GM23338 (cell line): ENCODE results near the gene PLEKHG2. TPM values are rescaled to one million over a fixed set of nuclear protein-coding genes. Genes with fewer than 3 reads are reported as not detected.

Experiments used
- ATAC-seq: fragments of 200-7000 bp; cut with Tn5 transposase; 3 replicates; pipeline ENCODE4 v1.9.1; 2020
- DNase-seq: peaks from one replicate; pipeline ENCODE4 v3.0.0-alpha.2; 2015; ENCODE audit warnings: low spot score
- H2AFZ ChIP-seq: fragments of 200-600 bp; sonication (generic); 2 replicates; pipeline ENCODE4 v1.8.0; 2016; ENCODE audit warnings: antibody characterized with exemption, mild to moderate bottlenecking, moderate library complexity
- H3F3A ChIP-seq: fragments of 200-600 bp; sonication (generic); replicated peaks from 2 replicates; pipeline ENCODE4 v1.8.0; 2017; ENCODE audit warnings: antibody characterized with exemption, mixed run types, low read depth
- H3K27ac ChIP-seq: fragments of 200-600 bp; sonication (generic); 2 replicates; pipeline ENCODE4 v1.6.1; 2016; ENCODE audit warnings: low read depth
- H3K27me3 ChIP-seq: fragments of 200-600 bp; sonication (generic); 2 replicates; pipeline ENCODE4 v1.8.0; 2016; ENCODE audit warnings: mild to moderate bottlenecking, mixed run types, moderate library complexity; ENCODE audit not compliant: insufficient read depth
- H3K36me3 ChIP-seq: fragments of 200-600 bp; sonication (generic); 2 replicates; pipeline ENCODE4 v1.8.0; 2016; ENCODE audit warnings: mild to moderate bottlenecking; ENCODE audit not compliant: insufficient read depth
- H3K4me1 ChIP-seq: fragments of 200-600 bp; sonication (generic); 2 replicates; pipeline ENCODE4 v1.8.0; 2016; ENCODE audit warnings: mild to moderate bottlenecking, moderate library complexity; ENCODE audit not compliant: insufficient read depth
- H3K4me2 ChIP-seq: fragments of 200-600 bp; sonication (generic); 2 replicates; pipeline ENCODE4 v1.7.1; 2017; ENCODE audit warnings: mixed run types
- H3K4me3 ChIP-seq: fragments of 200-600 bp; sonication (generic); 2 replicates; pipeline ENCODE4 v1.6.1; 2016; ENCODE audit warnings: mixed run types
- H3K79me2 ChIP-seq: fragments of 200-600 bp; sonication (generic); replicated peaks from 2 replicates; pipeline ENCODE4 v1.8.0; 2017; ENCODE audit warnings: mild to moderate bottlenecking; ENCODE audit not compliant: insufficient read depth
- H3K9me2 ChIP-seq: fragments of 200-600 bp; sonication (generic); 2 replicates; pipeline ENCODE4 v1.8.0; 2017; ENCODE audit not compliant: insufficient read depth
- H4K20me1 ChIP-seq: fragments of 200-600 bp; sonication (generic); replicated peaks from 2 replicates; pipeline ENCODE4 v1.8.0; 2017; ENCODE audit warnings: mild to moderate bottlenecking; ENCODE audit not compliant: insufficient read depth
- H3K27ac Mint-ChIP-seq: 2 replicates; pipeline ENCODE4 v1.8.0; 2020; ENCODE audit warnings: inconsistent platforms, mild to moderate bottlenecking, moderate library complexity, mixed read lengths
- H3K27me3 Mint-ChIP-seq: 3 replicates; pipeline ENCODE4 v1.8.0; 2022; ENCODE audit warnings: low read depth, mild to moderate bottlenecking, moderate library complexity, mixed read lengths, inconsistent platforms; ENCODE audit not compliant: insufficient read depth, poor library complexity
- H3K36me3 Mint-ChIP-seq: 3 replicates; pipeline ENCODE4 v1.8.0; 2021; ENCODE audit warnings: low read depth, mild to moderate bottlenecking, inconsistent platforms, moderate library complexity, mixed read lengths
- H3K4me1 Mint-ChIP-seq: 3 replicates; pipeline ENCODE4 v1.8.0; 2020; ENCODE audit warnings: mild to moderate bottlenecking, inconsistent platforms, mixed read lengths
- H3K4me3 Mint-ChIP-seq: 3 replicates; pipeline ENCODE4 v1.8.0; 2021; ENCODE audit warnings: moderate library complexity, mild to moderate bottlenecking, inconsistent platforms, mixed read lengths
- H3K9me3 Mint-ChIP-seq: 3 replicates; pipeline ENCODE4 v1.8.0; 2020; ENCODE audit warnings: moderate library complexity, mild to moderate bottlenecking, inconsistent platforms, mixed read lengths
- CREB1 ChIP-seq: fragments of 250-450 bp; sonication (Bioruptor Pico); IDR thresholded peaks from 2 replicates; pipeline ENCODE4 v1.5.0; 2020; ENCODE audit warnings: low read depth, mild to moderate bottlenecking, moderate library complexity
- EZH2 ChIP-seq: fragments of 200-600 bp; sonication (generic); IDR thresholded peaks from one replicate; pipeline ENCODE4 v1.8.0; 2017; ENCODE audit warnings: antibody characterized with exemption, mild to moderate bottlenecking, low read depth; ENCODE audit not compliant: unreplicated experiment
- EZH2phosphoT487 ChIP-seq: fragments of 200-600 bp; sonication (generic); IDR thresholded peaks from one replicate; pipeline ENCODE4 v1.8.1; 2018; ENCODE audit warnings: antibody characterized with exemption; ENCODE audit not compliant: unreplicated experiment
- JUNB ChIP-seq: IDR thresholded peaks from one replicate; pipeline ENCODE4 v1.6.1; 2016; ENCODE audit warnings: antibody characterized with exemption; ENCODE audit not compliant: unreplicated experiment
- POLR2AphosphoS5 ChIP-seq: IDR thresholded peaks from 2 replicates; pipeline ENCODE4 v1.6.1; 2016; ENCODE audit warnings: antibody characterized with exemption, low read depth
- ZNF114 ChIP-seq: fragments of 250-450 bp; sonication (Bioruptor Pico); IDR thresholded peaks from 2 replicates; pipeline ENCODE4 v1.5.0; 2020; ENCODE audit warnings: mild to moderate bottlenecking, moderate library complexity
- polyA plus RNA-seq: library from polyadenylated mRNA; unstranded; fragments of >200 nt; fragmentation: Nextera tagmentation; extraction: Ambion mirVana; gene quantifications from 2 replicates; pipeline ENCODE4 v1.2.1, GENCODE V29; 2016
- total RNA-seq: library from RNA; depleted of rRNA; stranded (reverse); fragments of >200 nt; shearing (Covaris generic); gene quantifications from 2 replicates; pipeline ENCODE4 v1.2.3, GENCODE V29; 2014
- TF ChIP-seq, protein P1 (sequence below), 2 experiments: fragments of 200-600 bp in 1 of 2; sonication (generic) in 1 of 2; conservative IDR thresholded peaks; 2 replicates each; pipeline versions ENCODE4 v1.5.1 to v1.6.1; 2016 to 2017; ENCODE audit warnings: antibody characterized with exemption in 2 of 2, low read depth in 2 of 2, mild to moderate bottlenecking in 2 of 2, moderate library complexity in 1 of 2
- TF ChIP-seq, protein P2 (sequence below): IDR thresholded peaks from 2 replicates; pipeline ENCODE4 v1.6.1; 2016; ENCODE audit warnings: antibody characterized with exemption
- TF ChIP-seq, protein P3 (sequence below): fragments of 250-450 bp; sonication (Bioruptor Pico); IDR thresholded peaks from 2 replicates; pipeline ENCODE4 v1.5.0; 2020; ENCODE audit warnings: mild to moderate bottlenecking, moderate library complexity

The PLEKHG2 gene
- total and polyA plus RNA-seq, 2 experiments from 2014 or later = 15.5 to 41.3 TPM

DNA sequence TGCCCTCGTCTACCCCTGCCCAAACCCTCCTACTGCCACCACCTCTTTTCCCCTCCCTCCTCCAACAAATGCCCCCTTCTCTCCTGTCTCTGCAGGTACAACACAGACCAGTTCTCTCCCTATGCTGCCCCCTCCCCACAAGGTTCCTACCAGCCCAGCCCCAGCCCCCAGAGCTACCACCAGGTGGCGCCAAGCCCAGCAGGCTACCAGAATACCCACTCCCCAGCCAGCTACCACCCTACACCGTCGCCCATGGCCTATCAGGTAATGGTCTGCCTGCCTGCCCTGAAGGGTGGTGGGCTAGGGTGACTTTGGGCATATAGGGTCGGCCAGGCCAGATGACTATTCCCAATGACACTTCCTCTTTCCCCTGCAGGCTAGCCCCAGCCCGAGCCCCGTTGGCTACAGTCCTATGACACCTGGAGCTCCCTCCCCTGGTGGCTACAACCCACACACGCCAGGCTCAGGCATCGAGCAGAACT is 61.7 kb downstream of the PLEKHG2 start:
- H3K9me3 Mint-ChIP-seq = no peaks in the 10 kb centered on the region; the same call in 2 of the 3 replicates
- no peaks in the 10 kb centered on the region; the same call in 1 of the 2 replicates for H3K79me2 ChIP-seq
- peaks cover 8% of the 10 kb centered on the region; the same call in 2 of the 3 replicates for H3K4me1 Mint-ChIP-seq
- DNase-seq (peak; percentile 87), ATAC-seq (peak; percentile 95)
- no peak overlapping the region for H2AFZ ChIP-seq
- no peaks in the 10 kb centered on the region for H3K27me3 ChIP-seq
- no peak overlapping the region for H3K4me3 ChIP-seq
- no peak overlapping the region for H3K4me3 Mint-ChIP-seq
- H3K27ac ChIP-seq = peak overlapping the region; percentile 63; the same call in 1 of the 2 replicates
- peaks cover 24% of the 10 kb centered on the region for H3K36me3 ChIP-seq
- no peak overlapping the region for H3K4me2 ChIP-seq
- H3K4me1 ChIP-seq = no peaks in the 10 kb centered on the region
- peaks cover 63% of the 10 kb centered on the region for H3K36me3 Mint-ChIP-seq
- TF ChIP-seq, protein P1, sequence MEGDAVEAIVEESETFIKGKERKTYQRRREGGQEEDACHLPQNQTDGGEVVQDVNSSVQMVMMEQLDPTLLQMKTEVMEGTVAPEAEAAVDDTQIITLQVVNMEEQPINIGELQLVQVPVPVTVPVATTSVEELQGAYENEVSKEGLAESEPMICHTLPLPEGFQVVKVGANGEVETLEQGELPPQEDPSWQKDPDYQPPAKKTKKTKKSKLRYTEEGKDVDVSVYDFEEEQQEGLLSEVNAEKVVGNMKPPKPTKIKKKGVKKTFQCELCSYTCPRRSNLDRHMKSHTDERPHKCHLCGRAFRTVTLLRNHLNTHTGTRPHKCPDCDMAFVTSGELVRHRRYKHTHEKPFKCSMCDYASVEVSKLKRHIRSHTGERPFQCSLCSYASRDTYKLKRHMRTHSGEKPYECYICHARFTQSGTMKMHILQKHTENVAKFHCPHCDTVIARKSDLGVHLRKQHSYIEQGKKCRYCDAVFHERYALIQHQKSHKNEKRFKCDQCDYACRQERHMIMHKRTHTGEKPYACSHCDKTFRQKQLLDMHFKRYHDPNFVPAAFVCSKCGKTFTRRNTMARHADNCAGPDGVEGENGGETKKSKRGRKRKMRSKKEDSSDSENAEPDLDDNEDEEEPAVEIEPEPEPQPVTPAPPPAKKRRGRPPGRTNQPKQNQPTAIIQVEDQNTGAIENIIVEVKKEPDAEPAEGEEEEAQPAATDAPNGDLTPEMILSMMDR (conservative IDR thresholded peaks at IDR 0.05; ENCODE audit: low read depth in 2 of 2) = peak; percentile 93 to 95
- TF ChIP-seq, protein P2, sequence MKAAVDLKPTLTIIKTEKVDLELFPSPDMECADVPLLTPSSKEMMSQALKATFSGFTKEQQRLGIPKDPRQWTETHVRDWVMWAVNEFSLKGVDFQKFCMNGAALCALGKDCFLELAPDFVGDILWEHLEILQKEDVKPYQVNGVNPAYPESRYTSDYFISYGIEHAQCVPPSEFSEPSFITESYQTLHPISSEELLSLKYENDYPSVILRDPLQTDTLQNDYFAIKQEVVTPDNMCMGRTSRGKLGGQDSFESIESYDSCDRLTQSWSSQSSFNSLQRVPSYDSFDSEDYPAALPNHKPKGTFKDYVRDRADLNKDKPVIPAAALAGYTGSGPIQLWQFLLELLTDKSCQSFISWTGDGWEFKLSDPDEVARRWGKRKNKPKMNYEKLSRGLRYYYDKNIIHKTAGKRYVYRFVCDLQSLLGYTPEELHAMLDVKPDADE = no peak
- H3K9me2 ChIP-seq = no peaks in the 10 kb centered on the region
- H4K20me1 ChIP-seq = 0 out of 2 replicates have a peak, but pooled peaks cover 8% of the 10 kb centered on the region
- H3F3A ChIP-seq = peaks cover 15% of the 10 kb centered on the region; the same call in 1 of the 2 replicates
- peaks cover 15% of the 10 kb centered on the region for H3K27me3 Mint-ChIP-seq
- peak overlapping the region; percentile 33; the same call in 1 of the 2 replicates for H3K27ac Mint-ChIP-seq

DNA sequence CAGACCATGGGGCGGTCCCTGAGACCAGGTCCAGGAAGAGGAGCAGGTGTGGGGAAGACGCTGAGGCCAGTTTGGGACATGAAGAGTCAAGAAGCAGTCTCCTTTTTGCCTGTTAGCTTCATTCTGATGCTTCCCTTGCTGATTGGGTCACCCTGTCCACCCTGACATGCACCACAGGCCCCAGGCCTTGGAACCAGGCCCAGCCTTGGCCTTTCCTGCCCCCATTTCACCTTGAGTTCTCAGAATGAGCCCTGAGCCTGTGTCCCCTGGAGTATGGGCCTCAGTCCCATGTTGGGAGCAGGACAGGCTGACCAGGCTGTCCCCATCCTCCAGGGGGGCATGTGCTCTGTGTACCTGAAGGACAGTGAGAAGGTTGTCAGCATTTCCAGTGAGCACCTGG is 63.3 kb downstream of the PLEKHG2 start:
- no peak overlapping the region for H3K27ac Mint-ChIP-seq
- peaks cover 17% of the 10 kb centered on the region for H3K27me3 Mint-ChIP-seq
- H3K27ac ChIP-seq = 0 out of 2 replicates have a peak overlapping the region, but pooled peaks have one; percentile 14
- H3K4me1 ChIP-seq = peaks cover 4% of the 10 kb centered on the region; the same call in 1 of the 2 replicates
- no peaks in the 10 kb centered on the region; the same call in 1 of the 2 replicates for H3K79me2 ChIP-seq
- H2AFZ ChIP-seq = no peak overlapping the region
- H3K4me1 Mint-ChIP-seq = peaks cover 19% of the 10 kb centered on the region; the same call in 2 of the 3 replicates
- H4K20me1 ChIP-seq = 0 out of 2 replicates have a peak, but pooled peaks cover 2% of the 10 kb centered on the region
- no peaks in the 10 kb centered on the region for H3K27me3 ChIP-seq
- no peaks in the 10 kb centered on the region; the same call in 2 of the 3 replicates for H3K9me3 Mint-ChIP-seq
- ATAC-seq (no peak), DNase-seq (no peak)
- H3K9me2 ChIP-seq = no peaks in the 10 kb centered on the region
- H3K4me3 Mint-ChIP-seq = no peak overlapping the region
- H3K36me3 ChIP-seq = peaks cover 19% of the 10 kb centered on the region
- H3F3A ChIP-seq = peaks cover 22% of the 10 kb centered on the region
- H3K36me3 Mint-ChIP-seq = peaks cover 48% of the 10 kb centered on the region
- no peak overlapping the region for H3K4me3 ChIP-seq
- no peak overlapping the region for H3K4me2 ChIP-seq
- TF ChIP-seq, protein P3, sequence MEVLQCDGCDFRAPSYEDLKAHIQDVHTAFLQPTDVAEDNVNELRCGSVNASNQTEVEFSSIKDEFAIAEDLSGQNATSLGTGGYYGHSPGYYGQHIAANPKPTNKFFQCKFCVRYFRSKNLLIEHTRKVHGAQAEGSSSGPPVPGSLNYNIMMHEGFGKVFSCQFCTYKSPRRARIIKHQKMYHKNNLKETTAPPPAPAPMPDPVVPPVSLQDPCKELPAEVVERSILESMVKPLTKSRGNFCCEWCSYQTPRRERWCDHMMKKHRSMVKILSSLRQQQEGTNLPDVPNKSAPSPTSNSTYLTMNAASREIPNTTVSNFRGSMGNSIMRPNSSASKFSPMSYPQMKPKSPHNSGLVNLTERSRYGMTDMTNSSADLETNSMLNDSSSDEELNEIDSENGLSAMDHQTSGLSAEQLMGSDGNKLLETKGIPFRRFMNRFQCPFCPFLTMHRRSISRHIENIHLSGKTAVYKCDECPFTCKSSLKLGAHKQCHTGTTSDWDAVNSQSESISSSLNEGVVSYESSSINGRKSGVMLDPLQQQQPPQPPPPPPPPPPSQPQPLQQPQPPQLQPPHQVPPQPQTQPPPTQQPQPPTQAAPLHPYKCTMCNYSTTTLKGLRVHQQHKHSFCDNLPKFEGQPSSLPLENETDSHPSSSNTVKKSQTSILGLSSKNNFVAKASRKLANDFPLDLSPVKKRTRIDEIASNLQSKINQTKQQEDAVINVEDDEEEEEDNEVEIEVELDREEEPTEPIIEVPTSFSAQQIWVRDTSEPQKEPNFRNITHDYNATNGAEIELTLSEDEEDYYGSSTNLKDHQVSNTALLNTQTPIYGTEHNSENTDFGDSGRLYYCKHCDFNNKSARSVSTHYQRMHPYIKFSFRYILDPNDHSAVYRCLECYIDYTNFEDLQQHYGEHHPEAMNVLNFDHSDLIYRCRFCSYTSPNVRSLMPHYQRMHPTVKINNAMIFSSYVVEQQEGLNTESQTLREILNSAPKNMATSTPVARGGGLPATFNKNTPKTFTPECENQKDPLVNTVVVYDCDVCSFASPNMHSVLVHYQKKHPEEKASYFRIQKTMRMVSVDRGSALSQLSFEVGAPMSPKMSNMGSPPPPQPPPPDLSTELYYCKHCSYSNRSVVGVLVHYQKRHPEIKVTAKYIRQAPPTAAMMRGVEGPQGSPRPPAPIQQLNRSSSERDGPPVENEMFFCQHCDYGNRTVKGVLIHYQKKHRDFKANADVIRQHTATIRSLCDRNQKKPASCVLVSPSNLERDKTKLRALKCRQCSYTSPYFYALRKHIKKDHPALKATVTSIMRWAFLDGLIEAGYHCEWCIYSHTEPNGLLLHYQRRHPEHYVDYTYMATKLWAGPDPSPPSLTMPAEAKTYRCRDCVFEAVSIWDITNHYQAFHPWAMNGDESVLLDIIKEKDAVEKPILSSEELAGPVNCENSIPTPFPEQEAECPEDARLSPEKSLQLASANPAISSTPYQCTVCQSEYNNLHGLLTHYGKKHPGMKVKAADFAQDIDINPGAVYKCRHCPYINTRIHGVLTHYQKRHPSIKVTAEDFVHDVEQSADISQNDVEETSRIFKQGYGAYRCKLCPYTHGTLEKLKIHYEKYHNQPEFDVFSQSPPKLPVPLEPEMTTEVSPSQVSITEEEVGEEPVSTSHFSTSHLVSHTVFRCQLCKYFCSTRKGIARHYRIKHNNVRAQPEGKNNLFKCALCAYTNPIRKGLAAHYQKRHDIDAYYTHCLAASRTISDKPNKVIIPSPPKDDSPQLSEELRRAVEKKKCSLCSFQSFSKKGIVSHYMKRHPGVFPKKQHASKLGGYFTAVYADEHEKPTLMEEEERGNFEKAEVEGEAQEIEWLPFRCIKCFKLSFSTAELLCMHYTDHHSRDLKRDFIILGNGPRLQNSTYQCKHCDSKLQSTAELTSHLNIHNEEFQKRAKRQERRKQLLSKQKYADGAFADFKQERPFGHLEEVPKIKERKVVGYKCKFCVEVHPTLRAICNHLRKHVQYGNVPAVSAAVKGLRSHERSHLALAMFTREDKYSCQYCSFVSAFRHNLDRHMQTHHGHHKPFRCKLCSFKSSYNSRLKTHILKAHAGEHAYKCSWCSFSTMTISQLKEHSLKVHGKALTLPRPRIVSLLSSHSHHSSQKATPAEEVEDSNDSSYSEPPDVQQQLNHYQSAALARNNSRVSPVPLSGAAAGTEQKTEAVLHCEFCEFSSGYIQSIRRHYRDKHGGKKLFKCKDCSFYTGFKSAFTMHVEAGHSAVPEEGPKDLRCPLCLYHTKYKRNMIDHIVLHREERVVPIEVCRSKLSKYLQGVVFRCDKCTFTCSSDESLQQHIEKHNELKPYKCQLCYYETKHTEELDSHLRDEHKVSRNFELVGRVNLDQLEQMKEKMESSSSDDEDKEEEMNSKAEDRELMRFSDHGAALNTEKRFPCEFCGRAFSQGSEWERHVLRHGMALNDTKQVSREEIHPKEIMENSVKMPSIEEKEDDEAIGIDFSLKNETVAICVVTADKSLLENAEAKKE (CRISPR knock-in tag) = no peak
- no peak for TF ChIP-seq CREB1 (CRISPR knock-in tag)
- no peak for TF ChIP-seq EZH2
- TF ChIP-seq POLR2AphosphoS5 = no peak
- TF ChIP-seq, protein P2 = no peak
- no peak for TF ChIP-seq JUNB
- TF ChIP-seq ZNF114 (CRISPR knock-in tag) = no peak
- TF ChIP-seq EZH2phosphoT487 = no peak
